Cardiac muscle cell (in vitro differentiated cells and primary cell): ENCODE results near the gene PAGE2B. TPM values are rescaled to one million over a fixed set of nuclear protein-coding genes. Genes with fewer than 3 reads are reported as not detected.
"Not testable (repeated sequence)": the region's sequence is repeated elsewhere in the genome, so short reads cannot be mapped to it uniquely, and the experiment has no call there.

ENCODE experiments used
- DNase-seq, 2 donors: peaks; one replicate each; pipeline versions ENCODE4 v3.0.0 to v3.0.0-alpha.2; 2010 to 2017; ENCODE audit warnings: low read depth in 1 of 2, low spot score in 1 of 2
- H3K27ac ChIP-seq: fragments of 200-600 bp; sonication (generic); 2 replicates; pipeline ENCODE4 v1.5.1; 2016
- H3K27me3 ChIP-seq: fragments of 200-600 bp; sonication (generic); 2 replicates; pipeline ENCODE4 v1.6.0; 2016; ENCODE audit warnings: control low read depth
- H3K36me3 ChIP-seq: fragments of 200-600 bp; sonication (generic); 2 replicates; pipeline ENCODE4 v1.5.1; 2016; ENCODE audit warnings: control low read depth
- H3K4me1 ChIP-seq: fragments of 200-600 bp; sonication (generic); 2 replicates; pipeline ENCODE4 v1.8.1; 2017; ENCODE audit warnings: low read depth, mild to moderate bottlenecking, mixed run types
- H3K4me3 ChIP-seq: fragments of 200-600 bp; sonication (generic); 2 replicates; pipeline ENCODE4 v1.5.1; 2016; ENCODE audit warnings: mild to moderate bottlenecking
- H3K9me3 ChIP-seq: fragments of 200-600 bp; sonication (generic); 2 replicates; pipeline ENCODE4 v1.5.1; 2017; ENCODE audit warnings: low read depth, mild to moderate bottlenecking, control low read depth
- CTCF ChIP-seq: IDR thresholded peaks from 2 replicates; pipeline ENCODE4 v1.5.1; 2012; ENCODE audit warnings: low read depth, mild to moderate bottlenecking, low read length
- polyA plus RNA-seq: library from polyadenylated mRNA; unstranded; fragments of >200 nt; fragmentation: Nextera tagmentation; extraction: Ambion mirVana; gene quantifications from 2 replicates; pipeline ENCODE4 v1.2.1, GENCODE V29; 2016
- total RNA-seq: library from RNA; depleted of rRNA; stranded (reverse); fragments of >200 nt; gene quantifications from 2 replicates; pipeline ENCODE4 v1.2.3, GENCODE V29; 2016

The PAGE2B gene
- total and polyA plus RNA-seq, 2 experiments from 2014 or later: 0.62 TPM; not detected in 1

GRCh38 chrX:55111578-55112254 is 36.9 kb downstream of the PAGE2B start:
- Histone ChIP-seq H3K36me3 (no peaks in the 10 kb centered on the region), H3K4me3 (no peak overlapping the region), H3K27me3 (no peaks in the 10 kb centered on the region), H3K4me1 (no peaks in the 10 kb centered on the region), H3K27ac (no peak overlapping the region), H3K9me3 (no peaks in the 10 kb centered on the region)
- no peak for DNase-seq
- no peak for TF ChIP-seq CTCF

DNA sequence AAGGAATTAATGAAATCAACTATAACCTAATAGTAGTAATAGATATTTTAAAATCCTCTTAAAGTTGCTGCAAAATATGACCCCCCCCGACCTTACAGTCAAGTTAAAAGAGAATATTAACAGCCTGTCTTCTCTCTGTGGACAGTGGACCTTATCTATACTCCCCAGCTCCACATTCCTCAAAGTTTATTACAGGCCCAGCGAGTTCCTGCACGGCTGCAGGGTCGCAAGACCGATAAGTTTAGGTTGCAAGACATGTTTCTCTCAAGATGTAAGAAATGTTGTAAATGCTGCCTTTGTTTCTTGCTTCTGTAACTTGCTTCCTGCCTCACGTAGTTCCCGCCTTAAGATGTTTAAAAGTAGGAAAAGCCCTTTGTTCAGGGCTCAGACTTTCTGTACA is 41.8 kb downstream of the PAGE2B start:
- not testable (repeated sequence) for H3K27ac ChIP-seq, H3K4me3 ChIP-seq, H3K9me3 ChIP-seq, H3K4me1 ChIP-seq, H3K36me3 ChIP-seq, H3K27me3 ChIP-seq
- peak in 1 of 2 donors; percentile 9 for DNase-seq

GRCh38 chrX:55118574-55118973 is 43.7 kb downstream of the PAGE2B start:
- H3K9me3 ChIP-seq: no peaks in the 10 kb centered on the region
- H3K27ac ChIP-seq: no peak overlapping the region
- H3K36me3 ChIP-seq: no peaks in the 10 kb centered on the region
- no peaks in the 10 kb centered on the region for H3K27me3 ChIP-seq
- no peak overlapping the region for H3K4me3 ChIP-seq
- TF ChIP-seq CTCF: no peak
- no peak for DNase-seq
- H3K4me1 ChIP-seq: no peaks in the 10 kb centered on the region

DNA sequence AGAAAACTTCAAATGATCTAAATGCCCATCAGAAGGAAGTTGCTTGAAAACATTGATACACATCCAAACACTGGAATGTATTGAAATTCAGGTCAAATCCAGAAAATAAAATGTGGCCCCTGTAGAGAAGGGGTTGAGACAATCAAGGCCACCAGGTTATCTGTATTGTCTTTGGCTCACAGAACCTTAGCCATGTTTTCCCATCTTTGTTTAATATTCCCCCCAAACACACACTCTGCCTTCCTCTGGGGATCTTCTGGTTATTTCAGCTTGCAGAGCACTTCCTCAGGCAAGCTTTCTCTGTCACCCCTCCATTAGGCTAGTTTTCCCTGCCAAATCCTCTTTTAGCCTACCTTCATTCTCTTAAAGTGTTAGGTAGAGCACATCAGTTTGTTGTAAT is 44.4 kb downstream of the PAGE2B start:
- Histone ChIP-seq H3K4me3 (no peak overlapping the region), H3K27me3 (no peaks in the 10 kb centered on the region), H3K9me3 (no peaks in the 10 kb centered on the region), H3K27ac (no peak overlapping the region), H3K4me1 (no peaks in the 10 kb centered on the region), H3K36me3 (no peaks in the 10 kb centered on the region)
- peak in 1 of 2 donors; percentile 7 for DNase-seq
- no peak for TF ChIP-seq CTCF

GRCh38 chrX:55119712-55120111 is 44.9 kb downstream of the PAGE2B start:
- Histone ChIP-seq H3K27ac (no peak overlapping the region), H3K36me3 (no peaks in the 10 kb centered on the region), H3K4me1 (no peaks in the 10 kb centered on the region), H3K27me3 (no peaks in the 10 kb centered on the region), H3K9me3 (no peaks in the 10 kb centered on the region), H3K4me3 (no peak overlapping the region)
- TF ChIP-seq CTCF: no peak
- DNase-seq: peak in 1 of 2 donors; percentile 22

DNA sequence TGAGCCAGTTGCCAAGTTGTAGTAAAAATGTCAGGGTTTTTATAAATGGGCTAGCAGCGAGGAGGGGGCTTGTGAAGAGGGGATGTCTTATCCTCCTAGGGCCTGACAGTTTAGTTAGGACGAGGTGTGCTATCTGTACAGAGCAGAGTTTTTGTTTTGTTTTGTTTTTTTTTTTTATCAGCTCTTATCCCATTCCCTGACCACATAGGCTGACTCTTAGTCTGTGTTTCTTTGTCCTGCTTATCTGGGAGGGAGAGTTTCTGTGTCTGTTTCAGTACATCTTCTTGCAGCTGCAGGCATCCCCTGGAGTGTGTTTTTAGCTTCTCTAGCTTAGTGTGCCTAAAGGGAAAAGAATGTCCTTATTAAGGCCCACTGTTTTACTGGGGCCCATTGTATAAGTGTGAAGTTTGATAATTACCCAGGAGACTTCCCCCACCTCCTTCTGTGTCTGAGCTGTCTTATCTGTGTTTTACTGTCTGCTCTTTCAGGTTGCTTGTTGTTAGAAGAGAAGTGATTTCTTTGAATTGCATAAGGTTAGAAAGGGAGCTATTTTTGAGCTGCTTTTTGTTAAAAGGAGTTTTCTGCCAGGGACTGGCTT is 46.0 kb downstream of the PAGE2B start:
- Histone ChIP-seq H3K27me3 (no peaks in the 10 kb centered on the region), H3K4me3 (no peak overlapping the region), H3K27ac (no peak overlapping the region), H3K9me3 (no peaks in the 10 kb centered on the region), H3K36me3 (no peaks in the 10 kb centered on the region), H3K4me1 (no peaks in the 10 kb centered on the region)
- peak in 1 of 2 donors; percentile 57 for DNase-seq
- no peak for TF ChIP-seq CTCF
